GM21786 (cell line): ENCODE measurements around the gene PEX26.
A peak's percentile ranks its signal among the peaks of the same experiment; 100 is the strongest.
"Not testable (repeated sequence)": the region's sequence is repeated elsewhere in the genome, so short reads cannot be mapped to it uniquely, and the experiment has no call there.

Source experiments
- ATAC-seq: cut with Tn5 transposase; IDR thresholded peaks from one replicate; pipeline ENCODE4 v1.9.1; 2021; ENCODE audit not compliant: unreplicated experiment

The PEX26 gene

DNA sequence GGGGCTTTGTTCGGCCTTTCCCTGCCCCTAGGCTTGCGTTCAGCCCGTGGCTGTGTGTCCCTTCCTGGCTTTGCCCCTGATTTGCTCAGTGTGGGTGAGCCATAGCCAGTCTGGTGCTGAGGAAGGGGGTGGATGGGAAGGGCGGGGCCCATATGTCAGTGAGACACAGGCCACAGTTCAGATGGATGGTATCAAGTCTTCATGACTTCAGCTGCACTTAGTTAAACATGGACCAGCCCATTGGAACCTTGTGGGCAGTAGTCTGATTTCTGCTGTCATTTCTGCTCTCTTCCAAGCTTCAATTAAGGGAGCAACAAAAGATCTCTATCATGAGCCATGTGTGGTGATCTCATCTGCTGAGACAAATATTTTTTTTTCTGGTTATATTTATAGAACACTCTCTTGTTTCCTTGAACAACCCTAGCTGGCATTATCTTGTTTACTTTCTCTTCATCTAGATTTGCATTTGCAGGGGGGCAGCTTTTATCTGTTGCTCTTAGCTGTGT, 21.6 kb upstream of the PEX26 start:
- ATAC-seq = no peak

GRCh38 chr22:18056807-18057474, 20.8 kb upstream of the PEX26 start:
- ATAC-seq = peak; percentile 56

DNA sequence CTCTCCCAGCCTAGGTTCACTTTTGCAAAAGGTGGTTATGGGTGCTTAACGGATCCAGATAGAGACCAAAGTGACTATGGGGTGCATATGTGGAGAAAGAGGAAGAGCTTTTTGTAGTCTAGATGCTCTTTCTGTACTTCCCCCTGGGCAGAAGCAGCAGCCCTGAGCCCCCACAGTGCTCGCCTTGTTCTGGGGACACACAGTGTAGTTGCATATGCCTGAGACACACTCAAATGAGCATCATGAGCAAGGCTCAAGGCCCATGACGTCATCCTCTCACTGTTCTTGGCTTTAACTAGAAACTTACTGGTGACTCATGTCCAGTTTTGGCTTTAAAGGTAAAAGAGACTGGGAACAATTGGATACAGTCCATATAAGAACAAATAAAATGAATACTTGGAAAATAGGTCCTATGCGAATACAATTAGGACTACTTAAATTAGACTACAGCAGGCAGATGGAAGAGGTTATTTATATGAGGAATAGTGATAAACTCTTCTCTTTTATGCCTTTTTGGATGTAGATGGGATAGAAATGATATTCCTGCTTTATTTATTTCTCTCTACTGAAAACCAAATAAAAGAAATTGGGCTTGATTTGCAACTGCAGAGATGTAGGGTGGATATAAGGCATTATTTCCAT, 20.1 kb upstream of the PEX26 start:
- peak; percentile 54 for ATAC-seq

- ATAC-seq = no peak
Measured at GRCh38 chr22:18058371-18059093, 19.3 kb upstream of the PEX26 start.

DNA sequence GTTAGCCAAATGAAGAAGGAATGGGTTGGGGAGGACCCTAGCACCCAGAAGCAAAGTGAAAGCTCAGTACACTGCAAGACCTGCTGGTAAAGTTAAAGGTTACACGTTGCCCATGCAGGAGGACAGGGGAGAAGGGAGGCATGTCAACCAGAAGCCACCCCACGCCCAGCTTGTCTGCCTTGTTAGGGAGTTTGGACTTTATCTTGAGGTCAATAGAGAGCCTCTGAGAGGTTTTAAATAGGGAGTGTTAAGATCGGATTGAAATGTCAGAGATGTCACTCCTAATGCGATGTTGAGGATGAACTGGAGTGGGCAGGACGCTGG, 18.7 kb upstream of the PEX26 start:
- ATAC-seq = no peak

DNA sequence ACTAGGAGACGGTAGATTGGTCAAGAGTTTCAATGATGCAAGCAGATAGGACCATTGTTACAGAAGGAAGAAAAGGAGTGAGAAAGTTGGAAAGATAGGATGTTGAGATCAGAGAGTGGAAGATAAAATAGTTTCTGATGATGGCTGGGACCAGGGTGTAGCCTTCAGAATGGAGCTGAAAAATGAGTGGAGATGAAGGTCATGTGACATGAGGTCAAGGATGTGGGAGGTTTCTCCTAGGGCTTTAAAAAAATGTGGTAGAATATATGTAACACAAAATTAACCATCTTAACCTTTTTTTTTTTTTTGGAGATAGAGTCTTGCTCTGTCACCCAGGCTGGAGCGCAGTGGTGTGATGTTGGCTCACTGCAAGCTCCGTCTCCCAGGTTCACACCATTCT, 18.3 kb upstream of the PEX26 start:
- no peak for ATAC-seq

DNA sequence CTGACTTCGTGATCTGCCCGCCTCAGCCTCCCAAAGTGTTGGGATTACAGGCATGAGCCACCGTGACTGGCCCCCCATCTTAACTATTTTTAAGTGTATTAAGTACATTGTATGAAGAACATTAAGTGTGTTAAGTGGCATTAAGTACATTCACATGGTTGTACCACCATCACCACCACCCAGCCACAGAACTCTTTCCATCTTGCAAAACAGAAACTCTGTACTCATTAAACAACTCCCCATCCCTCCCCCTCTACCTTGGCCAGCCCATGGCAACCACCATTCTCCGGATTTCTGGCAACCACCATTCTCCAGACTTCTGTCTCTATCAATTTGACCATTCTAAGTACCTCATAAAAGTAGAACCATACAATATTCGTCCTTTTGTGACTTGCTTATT, 17.8 kb upstream of the PEX26 start:
- no peak for ATAC-seq

- no peak for ATAC-seq
Measured at GRCh38 chr22:18060646-18061620, 16.9 kb upstream of the PEX26 start.

DNA sequence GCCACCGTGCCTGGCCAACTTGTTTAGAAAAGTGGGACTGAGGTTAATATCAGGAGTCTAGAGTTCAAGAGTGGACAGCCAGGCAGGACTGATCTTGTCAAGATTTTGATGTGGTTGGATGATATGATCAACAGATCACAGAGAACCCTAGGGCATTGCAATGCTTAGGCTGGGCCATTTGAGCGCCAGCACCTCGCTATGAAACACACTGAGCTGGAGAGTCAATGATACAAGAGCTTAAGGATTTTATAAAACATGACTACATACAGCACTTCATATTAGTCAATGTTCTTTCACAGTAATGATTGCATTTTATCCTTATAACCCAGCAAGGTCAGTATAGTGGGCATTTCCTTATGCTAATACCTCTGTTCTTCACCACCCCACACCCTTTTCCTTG, 15.4 kb upstream of the PEX26 start:
- no peak for ATAC-seq

DNA sequence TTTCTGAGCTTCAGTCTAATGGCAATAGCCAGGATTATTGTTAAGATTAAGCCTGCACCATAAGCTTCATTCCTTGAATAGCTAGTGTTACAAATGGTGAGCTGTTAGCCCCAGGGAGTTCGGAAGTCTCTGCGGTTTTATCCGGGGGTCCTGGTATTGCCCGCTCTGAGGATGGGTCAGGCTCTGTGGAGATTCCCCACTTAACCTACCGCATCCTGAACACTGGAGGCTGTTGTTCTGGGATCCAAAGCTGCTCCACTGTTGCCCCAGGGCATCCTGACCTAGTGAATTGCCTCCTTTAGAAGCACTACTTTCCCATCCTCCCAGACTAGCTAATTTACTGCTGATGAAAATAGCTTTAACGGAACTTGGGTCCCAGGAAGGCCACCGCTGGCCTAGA, 14.5 kb upstream of the PEX26 start:
- ATAC-seq = no peak

GRCh38 chr22:18063715-18064114, 14.1 kb upstream of the PEX26 start:
- ATAC-seq = not testable (repeated sequence)

DNA sequence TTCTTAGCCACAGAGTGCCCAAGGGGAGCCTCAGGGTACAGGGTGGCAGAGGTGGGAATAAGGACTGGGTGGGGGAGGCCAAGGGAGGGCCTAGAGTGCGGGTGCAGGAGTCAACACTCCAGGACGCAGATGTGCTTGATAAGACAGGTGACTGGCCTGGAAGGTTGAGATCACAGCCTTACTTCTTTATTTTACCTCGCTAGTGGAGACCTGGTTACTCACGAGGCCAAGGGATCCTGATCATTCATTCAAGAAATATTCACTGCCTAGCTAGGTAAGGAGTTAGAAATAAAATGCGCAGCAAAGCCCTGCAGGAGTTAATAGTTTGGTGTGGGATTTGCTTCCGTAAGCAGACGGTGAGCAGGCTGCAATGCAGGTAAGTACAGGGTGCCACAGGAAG, 13.2 kb upstream of the PEX26 start:
- no peak for ATAC-seq

- ATAC-seq = no peak
Measured at GRCh38 chr22:18065256-18065655, 12.5 kb upstream of the PEX26 start.

GRCh38 chr22:18066181-18066859, 11.5 kb upstream of the PEX26 start:
- ATAC-seq = no peak

GRCh38 chr22:18067121-18067520, 10.7 kb upstream of the PEX26 start:
- ATAC-seq = no peak

GRCh38 chr22:18067548-18068341, 10.0 kb upstream of the PEX26 start:
- no peak for ATAC-seq

DNA sequence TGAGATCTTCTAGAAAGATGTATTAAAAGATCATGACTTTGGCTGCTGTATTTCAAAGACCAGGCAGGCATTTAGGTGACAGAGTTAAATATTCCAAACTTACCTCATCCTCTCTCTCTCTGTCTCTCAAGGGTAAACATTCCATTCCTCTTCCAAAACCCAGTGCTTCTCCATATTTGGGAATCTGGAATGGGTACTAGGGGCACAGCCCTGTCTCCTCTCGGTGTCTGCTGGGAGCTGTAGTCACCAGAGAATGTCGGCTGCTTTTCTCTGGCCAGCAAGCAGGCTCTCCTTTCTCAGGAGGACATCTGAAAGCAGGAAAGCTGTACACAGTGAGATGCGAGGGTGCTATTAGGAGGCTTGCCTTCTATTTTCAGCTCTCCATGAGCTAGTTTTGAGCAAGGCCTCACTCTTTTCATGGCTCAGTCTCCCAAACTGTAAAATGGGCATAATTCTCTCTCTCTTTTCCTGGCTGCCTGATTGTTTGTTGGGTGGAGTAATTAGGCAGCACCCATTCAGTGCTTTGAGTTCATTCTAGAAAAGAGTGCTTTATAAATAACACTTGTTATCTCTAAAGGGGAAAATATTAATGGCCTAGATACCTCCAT, 9.3 kb upstream of the PEX26 start:
- no peak for ATAC-seq

DNA sequence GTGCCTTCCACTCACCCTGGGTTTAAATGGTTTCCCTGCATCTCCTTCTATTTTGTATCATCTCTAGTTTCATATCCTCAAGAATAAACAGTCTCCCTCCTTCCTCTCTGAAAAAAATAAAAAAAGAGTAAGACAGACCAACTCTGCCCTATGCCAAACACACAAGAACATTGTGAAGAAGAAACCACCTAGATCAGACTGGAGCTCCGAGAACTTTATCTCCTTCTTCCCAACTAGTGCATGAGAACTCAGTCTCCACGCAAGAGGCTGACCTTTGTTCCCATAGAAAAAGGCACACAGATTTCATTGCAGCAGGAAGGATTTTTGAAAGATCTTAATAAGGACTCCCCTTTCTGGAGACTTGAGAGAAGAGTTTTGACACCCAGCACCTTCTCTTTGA, 8.7 kb upstream of the PEX26 start:
- no peak for ATAC-seq

DNA sequence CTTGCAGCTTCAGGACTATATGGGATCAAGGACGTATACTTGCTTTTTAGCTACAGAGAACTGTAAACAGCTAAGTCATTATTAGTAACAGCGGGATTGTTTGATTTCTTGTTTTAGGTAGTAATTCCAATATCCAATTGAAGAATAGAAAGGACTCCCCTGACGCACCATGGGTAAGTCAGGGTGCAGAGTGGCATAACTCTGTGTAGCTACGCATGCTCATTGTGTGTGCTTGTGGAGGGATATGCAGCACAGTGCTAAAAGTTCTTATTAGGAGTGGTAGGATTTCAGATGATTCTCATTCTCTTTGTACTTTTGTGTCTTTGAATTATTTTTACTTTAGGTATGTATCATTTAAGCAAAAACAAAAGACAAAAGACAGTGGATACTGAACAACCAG, 7.7 kb upstream of the PEX26 start:
- no peak for ATAC-seq
